Spleen (tissue), 11 donors: Measurements from ENCODE around the gene WNT11. TPM values are rescaled to one million over a fixed set of nuclear protein-coding genes. Genes with fewer than 3 reads are reported as not detected.

ENCODE experiments used
- DNase-seq: peaks from one replicate; pipeline ENCODE4 v3.0.0-alpha.2; 2020
- H3K27ac ChIP-seq, 8 donors: fragments of 200-600 bp; sonication (generic) in 7 of 8; 1 replicate in 4 of 8; 2 replicates in 4 of 8; pipeline versions ENCODE4 v1.5.0 to v1.8.0; 2016 to 2021; ENCODE audit warnings: inconsistent platforms in 4 of 8, mild to moderate bottlenecking in 4 of 8, moderate library complexity in 1 of 8
- H3K27me3 ChIP-seq, 7 donors: fragments of 200-600 bp; sonication (generic) in 6 of 7; replicated peaks in 1 of 7; 1 replicate in 4 of 7; 2 replicates in 3 of 7; pipeline versions ENCODE4 v1.5.0 to v1.8.0; 2016 to 2021; ENCODE audit warnings: inconsistent platforms in 3 of 7, mild to moderate bottlenecking in 1 of 7
- H3K36me3 ChIP-seq, 6 donors: fragments of 200-600 bp; sonication (generic) in 5 of 6; 1 replicate in 4 of 6; 2 replicates in 2 of 6; pipeline versions ENCODE4 v1.5.0 to v1.8.0; 2016 to 2021; ENCODE audit warnings: inconsistent platforms in 2 of 6
- H3K4me1 ChIP-seq, 6 donors: fragments of 200-600 bp; sonication (generic) in 5 of 6; 1 replicate in 3 of 6; 2 replicates in 3 of 6; pipeline versions ENCODE4 v1.5.0 to v1.8.0; 2016 to 2021; ENCODE audit warnings: inconsistent platforms in 3 of 6
- H3K4me3 ChIP-seq, 8 donors: fragments of 200-600 bp; sonication (generic) in 7 of 8; 1 replicate in 4 of 8; 2 replicates in 4 of 8; pipeline versions ENCODE4 v1.5.0 to v1.8.0; 2016 to 2021; ENCODE audit warnings: inconsistent platforms in 4 of 8, mild to moderate bottlenecking in 4 of 8, moderate library complexity in 2 of 8
- H3K9me3 ChIP-seq, 8 donors: fragments of 200-600 bp; sonication (generic) in 7 of 8; 1 replicate in 4 of 8; 2 replicates in 4 of 8; pipeline versions ENCODE4 v1.5.0 to v1.8.0; 2016 to 2021; ENCODE audit warnings: inconsistent platforms in 4 of 8
- CTCF ChIP-seq, 11 experiments: fragments of 200-600 bp in 7 of 11; fragments of 450-650 bp in 4 of 11; sonication (generic) in 4 of 11; IDR thresholded peaks in 8 of 11; conservative IDR thresholded peaks in 3 of 11; 1 replicate in 7 of 11; 2 replicates in 4 of 11; pipeline versions ENCODE4 v1.4.0 to v1.8.0; 2016 to 2021; ENCODE audit warnings: antibody characterized with exemption in 11 of 11, inconsistent platforms in 4 of 11, mild to moderate bottlenecking in 1 of 11
- POLR2A ChIP-seq, 3 donors: fragments of 450-650 bp; IDR thresholded peaks; one replicate each; pipeline ENCODE4 v1.5.1; 2017; ENCODE audit warnings: antibody characterized with exemption in 3 of 3, mild to moderate bottlenecking in 1 of 3
- POLR2AphosphoS5 ChIP-seq, 3 donors: sonication (generic); formaldehyde crosslinking; IDR thresholded peaks; one replicate each; pipeline ENCODE4 v1.5.1; 2017; ENCODE audit warnings: antibody characterized with exemption in 3 of 3
- WGBS, 5 donors: extraction: QIAGEN DNeasy Blood & Tissue Kit in 3 of 5; methylation state at CpG; one replicate each; pipeline versions ENCODE4 v1.1.5 to v1.1.7; 2013 to 2018; 5-methylcytosine and 5-hydroxymethylcytosine counted together
- intact Hi-C: fragments of 100-400 bp; cut with DNase I; formaldehyde crosslinking; loops from one replicate; pipeline ENCODE4 v1.15.0; 2023; ENCODE audit warnings: low total_unique reads
- polyA plus RNA-seq, 3 donors: library from polyadenylated mRNA; stranded (reverse); fragments of 200-250 nt; gene quantifications; one replicate each; pipeline ENCODE4 v1.2.1, GENCODE V29; 2013
- total RNA-seq, 7 donors: library from RNA; depleted of rRNA in 3 of 7; stranded (reverse); fragments of >200 nt in 3 of 7; fragmentation: NEBNext Ultra II Directional in 4 of 7; extraction: Animal tissue kit (Norgen Biotek cat#: 25700) in 4 of 7; gene quantifications; one replicate each; pipeline versions ENCODE4 v1.1.0 to v1.2.1, GENCODE V29; 2016 to 2021
- donor health status: healthy with polysubstance abuse.
- donor health status: DM: no; HTN: no; CAD: no; lungs with moderate emphysema.
- donor health status: DM: no; HTN: no; CAD: no.
- donor health status: Bipolar disorder and iron deficiency.
- donor health status: healthy.
- donor health status: DM: no; HTN: no; CAD: no.
- donor health status: DM: yes; HTN: yes; CAD: no.

The WNT11 gene
- total and polyA plus RNA-seq, 10 donors: 0.09 to 4.2 (median 1.6) TPM

- no peak for DNase-seq
- H3K4me3 ChIP-seq: no peak overlapping the region
Measured at GRCh38 chr11:76217653-76218160, 11.4 kb upstream of the WNT11 start.

GRCh38 chr11:76216536-76217325 lies 10.4 kb upstream of the WNT11 start:
- no peak for TF ChIP-seq POLR2A (IDR thresholded peaks at IDR 0.05)
- no peak for TF ChIP-seq POLR2AphosphoS5 (IDR thresholded peaks at IDR 0.05)
- TF ChIP-seq CTCF (IDR thresholded peaks at IDR 0.05 in 8 of 11, conservative IDR thresholded peaks at IDR 0.05 in 3 of 11): no peak
- 61 to 79% (median 75%) methylated on average over 9 of the region's 9 CpGs for WGBS, 5 donors
- no peak for DNase-seq
- Histone ChIP-seq H3K4me3 (no peak overlapping the region), H3K4me1 (no peaks in the 10 kb centered on the region), H3K36me3 (no peaks in the 10 kb centered on the region), H3K27ac (no peak overlapping the region), H3K27me3 (peaks cover 0 to 19% (median 0%) of the 10 kb centered on the region in 7 donors), H3K9me3 (no peaks in the 10 kb centered on the region)
- intact Hi-C loops: no loop called here

More at GRCh38 chr11:76217653-76218160, 11.4 kb upstream of the WNT11 start:
- WGBS, 5 donors: 85 to 93% (median 87%) methylated on average over 8 of the region's 8 CpGs
- H3K27me3 ChIP-seq: peaks cover 0 to 9% (median 0%) of the 10 kb centered on the region in 7 donors
- no peaks in the 10 kb centered on the region for H3K4me1 ChIP-seq
- H3K9me3 ChIP-seq: no peaks in the 10 kb centered on the region
- no peaks in the 10 kb centered on the region for H3K36me3 ChIP-seq
- intact Hi-C loops: no loop called here
- H3K27ac ChIP-seq: no peak overlapping the region
- TF ChIP-seq CTCF (IDR thresholded peaks at IDR 0.05 in 8 of 11, conservative IDR thresholded peaks at IDR 0.05 in 3 of 11) (no peak), POLR2A (IDR thresholded peaks at IDR 0.05) (no peak), POLR2AphosphoS5 (IDR thresholded peaks at IDR 0.05) (no peak)

GRCh38 chr11:76215941-76216340 lies 9.6 kb upstream of the WNT11 start:
- no peaks in the 10 kb centered on the region for H3K36me3 ChIP-seq
- 77 to 91% (median 85%) methylated on average over 6 of the region's 6 CpGs for WGBS, 5 donors
- H3K27me3 ChIP-seq: peaks cover 0 to 27% (median 6%) of the 10 kb centered on the region in 7 donors
- TF ChIP-seq CTCF (IDR thresholded peaks at IDR 0.05 in 8 of 11, conservative IDR thresholded peaks at IDR 0.05 in 3 of 11): no peak
- TF ChIP-seq POLR2A (IDR thresholded peaks at IDR 0.05): no peak
- TF ChIP-seq POLR2AphosphoS5 (IDR thresholded peaks at IDR 0.05): no peak
- no peak overlapping the region for H3K4me3 ChIP-seq
- H3K27ac ChIP-seq: no peak overlapping the region
- H3K9me3 ChIP-seq: no peaks in the 10 kb centered on the region
- no peak for DNase-seq
- H3K4me1 ChIP-seq: peaks cover 0 to 7% (median 3%) of the 10 kb centered on the region in 6 donors
- intact Hi-C loops: no loop called here

GRCh38 chr11:76214968-76215548 lies 8.8 kb upstream of the WNT11 start:
- intact Hi-C loops: no loop called here
- Histone ChIP-seq H3K27ac (no peak overlapping the region), H3K4me3 (no peak overlapping the region), H3K4me1 (peaks cover 4 to 16% (median 12%) of the 10 kb centered on the region in 6 donors), H3K9me3 (no peaks in the 10 kb centered on the region), H3K27me3 (peaks cover 0 to 36% (median 15%) of the 10 kb centered on the region in 7 donors), H3K36me3 (no peaks in the 10 kb centered on the region)
- WGBS, 5 donors: 50 to 81% (median 64%) methylated on average over 7 of the region's 7 CpGs
- no peak for TF ChIP-seq CTCF (IDR thresholded peaks at IDR 0.05 in 8 of 11, conservative IDR thresholded peaks at IDR 0.05 in 3 of 11)
- DNase-seq: no peak
